T-cell (primary cell): ENCODE data around the gene ENG. TPM values are rescaled to one million over a fixed set of nuclear protein-coding genes. Genes with fewer than 3 reads are reported as not detected.

Experiments
- ATAC-seq, 4 experiments: fragments of 200-7000 bp in 3 of 4; fragments of 150-1000 bp in 1 of 4; cut with Tn5 transposase; replicated peaks in 1 of 4; 1 replicate in 3 of 4; 2 replicates in 1 of 4; pipeline ENCODE4 v1.10.0; 2021; ENCODE audit warnings: moderate library complexity in 3 of 4, mild to moderate bottlenecking in 2 of 4, moderate number of reproducible peaks in 1 of 4
- CTCF ChIA-PET, 2 donors: fragments of 300-600 bp; sonication (Branson Sonifier 250); formaldehyde crosslinking; loops; one replicate each; lab custom pipeline; 2022; ENCODE audit warnings: antibody characterized with exemption in 2 of 2; lab: Charles Lee
- POLR2A ChIA-PET, 2 donors: fragments of 300-600 bp; sonication (Branson Sonifier 250); formaldehyde crosslinking; loops; one replicate each; lab custom pipeline; 2022; ENCODE audit warnings: antibody characterized with exemption in 2 of 2; lab: Charles Lee
- DNase-seq, 35 experiments: peaks; one replicate each; pipeline versions ENCODE4 v3.0.0 to v3.0.0-alpha.2; 2013 to 2023
- H3K27ac ChIP-seq: one replicate; pipeline ENCODE4 v1.5.1; 2013; ENCODE audit warnings: low read length
- H3K27me3 ChIP-seq, 2 experiments: replicated peaks in 1 of 2; 1 replicate in 1 of 2; 2 replicates in 1 of 2; pipeline versions ENCODE4 v1.6.1 to v1.7.0; 2013; ENCODE audit warnings: low read length in 1 of 2, mixed read lengths in 1 of 2; ENCODE audit not compliant: control insufficient read depth in 2 of 2, insufficient read depth in 2 of 2; ENCODE audit errors: extremely low read depth in 1 of 2
- H3K36me3 ChIP-seq, 2 donors: 1 replicate in 1 of 2; 2 replicates in 1 of 2; pipeline versions ENCODE4 v1.6.1 to v1.7.0; 2013; ENCODE audit warnings: low read length in 1 of 2; ENCODE audit not compliant: control insufficient read depth in 2 of 2, insufficient read depth in 1 of 2; ENCODE audit errors: extremely low read depth in 1 of 2
- H3K4me1 ChIP-seq, 2 experiments: 1 replicate in 1 of 2; 2 replicates in 1 of 2; pipeline versions ENCODE4 v1.6.1 to v1.7.0; 2013; ENCODE audit warnings: low read length in 2 of 2, mixed read lengths in 1 of 2; ENCODE audit not compliant: insufficient read depth in 2 of 2, control insufficient read depth in 1 of 2; ENCODE audit errors: extremely low read depth in 1 of 2
- H3K4me3 ChIP-seq, 2 donors: 1 replicate in 1 of 2; 2 replicates in 1 of 2; pipeline versions ENCODE4 v1.5.1 to v1.7.0; 2013; ENCODE audit warnings: mild to moderate bottlenecking in 2 of 2, low read length in 1 of 2, moderate library complexity in 1 of 2; ENCODE audit not compliant: control insufficient read depth in 1 of 2; ENCODE audit errors: extremely low read depth in 1 of 2
- H3K9me3 ChIP-seq: 2 replicates; pipeline ENCODE4 v1.7.0; 2013
- H3K27ac Mint-ChIP-seq, 2 donors: one replicate each; pipeline ENCODE4 v1.8.0; 2020 to 2021; ENCODE audit warnings: mild to moderate bottlenecking in 2 of 2, mixed read lengths in 2 of 2
- H3K27me3 Mint-ChIP-seq, 2 donors: one replicate each; pipeline ENCODE4 v1.8.0; 2021 to 2022; ENCODE audit warnings: mixed read lengths in 2 of 2
- H3K36me3 Mint-ChIP-seq: one replicate; pipeline ENCODE4 v1.8.0; 2021; ENCODE audit warnings: mixed read lengths
- H3K4me1 Mint-ChIP-seq, 3 donors: one replicate each; pipeline ENCODE4 v1.8.0; 2020 to 2022; ENCODE audit warnings: mixed read lengths in 3 of 3, mild to moderate bottlenecking in 1 of 3
- H3K4me3 Mint-ChIP-seq, 3 donors: one replicate each; pipeline ENCODE4 v1.8.0; 2020 to 2022; ENCODE audit warnings: mild to moderate bottlenecking in 3 of 3, mixed read lengths in 3 of 3, moderate library complexity in 3 of 3
- H3K9me3 Mint-ChIP-seq, 3 donors: one replicate each; pipeline ENCODE4 v1.8.0; 2020 to 2022; ENCODE audit warnings: mixed read lengths in 3 of 3
- WGBS: methylation state at CpG from one replicate; pipeline ENCODE4 v1.1.5; 2013; ENCODE audit warnings: missing lambda C conversion rate; ENCODE audit not compliant: insufficient coverage; 5-methylcytosine and 5-hydroxymethylcytosine counted together
- total RNA-seq, 35 experiments: library from RNA in 6 of 35; stranded (reverse) in 6 of 35; fragments of 120-200 nt in 1 of 35; gene quantifications; one replicate each; pipeline versions ENCODE4 v1.2.1 to v1.2.4 and lab custom pipeline; 2013 to 2026

Gene ENG
- total RNA-seq, 5 donors from 2014 or later (not counting 1 experiment from before 2014, with no cell fraction given) = 6.8 to 16.7 (median 8.8) TPM

DNA sequence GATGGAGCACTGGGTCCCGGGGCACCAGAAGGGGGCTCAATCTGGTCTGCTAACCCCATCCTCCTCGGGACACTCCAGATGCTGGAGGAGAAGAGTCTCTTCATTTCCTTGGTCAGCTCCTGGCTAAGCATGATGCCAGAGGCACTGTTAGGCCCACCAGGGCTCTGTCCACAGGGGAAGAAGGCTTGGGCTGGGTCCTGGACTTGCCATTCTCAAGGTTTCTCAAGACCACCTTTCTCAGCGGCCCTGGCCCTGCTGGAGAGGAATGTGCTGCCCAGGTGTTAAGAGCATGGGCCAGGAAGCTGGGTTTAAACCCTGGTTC lies 83.9 kb downstream of the ENG start:
- H3K36me3 Mint-ChIP-seq = peaks cover 22% of the 10 kb centered on the region
- ChIA-PET CTCF (interaction anchor here (0.6 to 2.8 kb wide), 6 partner anchors 15 to 215 kb away, joined by 3 to 31 read pairs (median 4); partner anchors contain the start of genes CDK9 (in 2 of the 2) and TOR2A (in 1 of the 2)), POLR2A (interaction anchor here in 1 of 2 donors (0.5 kb wide), 2 partner anchors 39 to 85 kb away, joined by 4 to 6 read pairs; no protein-coding TSS in a partner anchor)
- H3K36me3 ChIP-seq = peaks cover 12 to 60% of the 10 kb centered on the region in 2 donors
- H3K27me3 ChIP-seq = no peaks in the 10 kb centered on the region
- ATAC-seq = no peak
- 58% methylated on average over 3 of the region's 3 CpGs for WGBS
- peak overlapping the region; percentile 95 for H3K27ac ChIP-seq
- H3K9me3 Mint-ChIP-seq = no peaks in the 10 kb centered on the region
- peaks cover 76 to 82% (median 77%) of the 10 kb centered on the region in 3 donors for H3K4me1 Mint-ChIP-seq
- peaks cover 54 to 90% of the 10 kb centered on the region in 2 experiments for H3K4me1 ChIP-seq
- no peak for DNase-seq
- no peaks in the 10 kb centered on the region for H3K9me3 ChIP-seq
- peak overlapping the region; percentile 57 to 58 for H3K4me3 ChIP-seq
- peak overlapping the region; percentile 86 to 89 (median 87) for H3K4me3 Mint-ChIP-seq
- H3K27me3 Mint-ChIP-seq = no peaks in the 10 kb centered on the region
- peak overlapping the region; percentile 95 for H3K27ac Mint-ChIP-seq

DNA sequence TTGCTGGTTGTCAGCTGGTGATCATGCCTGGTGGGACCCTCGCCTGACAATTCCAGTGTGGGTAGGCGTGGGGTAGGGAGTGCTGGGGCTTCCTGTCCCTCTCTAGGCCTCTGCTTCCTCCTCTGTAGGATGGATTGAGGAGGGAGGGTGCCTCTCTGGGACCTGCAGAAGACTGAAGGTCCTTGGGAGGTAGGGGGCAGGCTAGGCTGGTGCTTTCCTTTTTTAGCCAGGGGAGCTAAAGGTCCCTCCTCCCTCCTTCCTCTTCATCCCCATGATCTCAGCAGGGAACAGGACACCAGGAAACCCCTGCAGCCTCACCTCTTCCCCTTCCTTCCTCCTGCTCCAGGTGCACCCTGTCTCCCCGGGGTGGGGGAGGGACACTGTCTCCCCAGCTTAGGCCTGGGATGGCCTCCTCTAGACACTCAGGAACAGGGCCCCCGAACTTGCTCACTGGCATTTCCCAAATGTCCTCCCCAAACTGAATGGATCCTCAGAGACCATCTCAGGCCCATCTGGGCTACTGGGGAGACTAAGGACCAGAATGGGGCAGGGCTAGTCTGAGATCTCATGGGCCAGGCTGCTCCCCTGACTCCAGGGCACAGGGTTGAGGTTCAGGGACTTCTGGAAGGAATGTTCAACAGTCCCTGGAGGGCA lies 84.4 kb downstream of the ENG start:
- H3K4me1 Mint-ChIP-seq = peaks cover 80 to 86% (median 81%) of the 10 kb centered on the region in 3 donors
- H3K9me3 ChIP-seq = no peaks in the 10 kb centered on the region
- no peak for ATAC-seq
- H3K36me3 ChIP-seq = peaks cover 15 to 65% of the 10 kb centered on the region in 2 donors
- peaks cover 27% of the 10 kb centered on the region for H3K36me3 Mint-ChIP-seq
- peak overlapping the region; percentile 57 to 58 for H3K4me3 ChIP-seq
- POLR2A ChIA-PET = interaction anchor here in 1 of 2 donors (0.6 kb wide), 1 partner anchor 9 kb away, joined by 3 read pairs; no protein-coding TSS in a partner anchor
- H3K27me3 ChIP-seq = no peaks in the 10 kb centered on the region
- no peaks in the 10 kb centered on the region for H3K27me3 Mint-ChIP-seq
- WGBS = 59% methylated on average over 2 of the region's 4 CpGs
- H3K27ac ChIP-seq = peak overlapping the region; percentile 95
- peak overlapping the region; percentile 86 to 89 (median 87) for H3K4me3 Mint-ChIP-seq
- DNase-seq = peak in 1 of 35 experiments; percentile 31
- peaks cover 54 to 89% of the 10 kb centered on the region in 2 experiments for H3K4me1 ChIP-seq
- H3K27ac Mint-ChIP-seq = peak overlapping the region; percentile 95
- CTCF ChIA-PET = interaction anchor here (0.6 to 2.6 kb wide), 7 partner anchors 15 to 255 kb away, joined by 3 to 22 read pairs (median 5); partner anchors contain the start of genes TOR2A (in 2 of the 2) and CDK9 (in 1 of the 2)
- no peaks in the 10 kb centered on the region for H3K9me3 Mint-ChIP-seq

DNA sequence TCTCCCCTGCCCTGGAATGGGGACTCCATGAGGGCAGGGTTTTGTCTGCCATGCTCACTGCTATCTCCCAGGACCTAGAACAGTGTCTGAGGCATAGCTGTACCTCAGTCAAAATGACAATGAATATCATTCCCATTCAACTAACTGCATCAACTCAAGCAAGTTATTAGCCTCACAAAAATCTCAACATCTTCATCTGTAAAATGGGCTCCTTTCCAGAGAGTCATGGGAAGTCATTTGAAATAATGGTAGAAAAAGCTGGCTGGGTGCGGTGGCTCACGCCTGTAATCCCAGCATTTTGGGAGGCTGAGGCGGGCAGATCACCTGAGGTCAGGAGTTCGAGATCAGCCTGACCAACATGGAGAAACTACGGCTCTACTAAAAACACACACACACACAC lies 85.4 kb downstream of the ENG start:
- Mint-ChIP-seq H3K4me3 (peak overlapping the region; percentile 13 to 72 (median 25)), H3K27ac (peak overlapping the region; percentile 95), H3K9me3 (no peaks in the 10 kb centered on the region), H3K27me3 (no peaks in the 10 kb centered on the region), H3K36me3 (peaks cover 29% of the 10 kb centered on the region), H3K4me1 (peaks cover 80 to 88% (median 82%) of the 10 kb centered on the region in 3 donors)
- CTCF ChIA-PET = interaction anchor here (1.0 to 1.4 kb wide), 2 partner anchors 15 to 16 kb away, joined by 3 to 5 read pairs; partner anchors contain the start of gene CDK9 (in 1 of the 2)
- DNase-seq (no peak), ATAC-seq (no peak)
- H3K9me3 ChIP-seq = no peaks in the 10 kb centered on the region
- H3K27me3 ChIP-seq = no peaks in the 10 kb centered on the region
- H3K27ac ChIP-seq = peak overlapping the region; percentile 58
- H3K4me3 ChIP-seq = no peak overlapping the region
- peaks cover 54 to 86% of the 10 kb centered on the region in 2 experiments for H3K4me1 ChIP-seq
- peaks cover 13 to 67% of the 10 kb centered on the region in 2 donors for H3K36me3 ChIP-seq
- no CpG with 5 or more reads among the region's 5 CpGs for WGBS
- POLR2A ChIA-PET = interaction anchor here (0.5 to 0.6 kb wide), 2 partner anchors 98 to 199 kb away, joined by 8 to 11 read pairs; no protein-coding TSS in a partner anchor

DNA sequence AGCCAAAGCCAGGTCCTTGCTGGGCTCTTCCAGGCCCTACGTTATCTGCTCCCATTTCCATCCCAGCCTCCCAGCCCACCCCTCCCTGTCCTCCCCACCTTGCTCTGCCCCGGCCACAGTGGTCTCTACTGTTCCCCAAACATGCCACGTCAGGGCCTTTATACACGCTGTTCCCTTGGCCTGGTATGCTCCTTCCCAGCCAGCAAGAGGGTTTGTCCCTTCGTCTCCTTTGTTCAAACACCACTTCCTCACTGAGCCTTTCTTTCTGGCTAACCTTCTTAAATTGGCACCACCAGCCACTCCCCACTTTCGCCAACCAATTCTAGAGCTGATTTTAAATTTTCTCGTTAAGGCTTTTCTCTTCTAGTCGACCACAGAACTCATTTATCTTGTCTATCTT lies 85.8 kb downstream of the ENG start:
- no peaks in the 10 kb centered on the region for H3K9me3 ChIP-seq
- ATAC-seq = no peak
- POLR2A ChIA-PET = interaction anchor here in 1 of 2 donors (0.6 kb wide), 1 partner anchor 98 kb away, joined by 11 read pairs; no protein-coding TSS in a partner anchor
- H3K36me3 ChIP-seq = peaks cover 9 to 65% of the 10 kb centered on the region in 2 donors
- Mint-ChIP-seq H3K4me3 (peak overlapping the region; percentile 25 to 72 (median 35)), H3K36me3 (peaks cover 26% of the 10 kb centered on the region), H3K4me1 (peaks cover 80 to 88% (median 83%) of the 10 kb centered on the region in 3 donors), H3K27ac (peak overlapping the region; percentile 95), H3K9me3 (no peaks in the 10 kb centered on the region), H3K27me3 (no peaks in the 10 kb centered on the region)
- WGBS = 71% methylated on average over 8 of the region's 8 CpGs
- CTCF ChIA-PET = interaction anchor here in 1 of 2 donors (1.4 kb wide), 1 partner anchor 17 kb away, joined by 5 read pairs; the partner anchor contains the start of gene CDK9
- H3K4me1 ChIP-seq = peaks cover 52 to 86% of the 10 kb centered on the region in 2 experiments
- H3K4me3 ChIP-seq = no peak overlapping the region
- no peak for DNase-seq
- H3K27me3 ChIP-seq = no peaks in the 10 kb centered on the region
- H3K27ac ChIP-seq = peak overlapping the region; percentile 58

DNA sequence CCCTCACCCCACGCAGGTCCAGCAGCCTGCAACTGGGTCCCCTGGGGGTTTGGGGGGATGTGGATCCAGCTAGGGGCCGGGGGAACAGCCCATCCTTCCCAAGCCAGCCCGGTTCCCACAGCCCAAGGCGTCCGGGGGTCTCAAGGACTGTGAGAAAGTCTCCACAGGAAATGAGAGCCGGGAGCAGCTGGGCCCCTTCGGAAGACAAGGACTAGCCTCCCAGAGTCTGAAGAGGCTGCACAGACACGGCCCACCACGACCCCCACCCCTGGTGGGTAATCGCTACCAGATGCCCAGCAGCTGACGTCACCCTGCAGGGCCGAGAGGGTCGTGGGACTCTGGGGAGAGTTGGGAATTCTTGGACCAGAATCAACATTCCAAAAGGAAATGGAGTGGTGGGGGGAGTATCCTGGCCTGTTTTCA lies 86.5 kb downstream of the ENG start:
- Mint-ChIP-seq H3K27ac (peak overlapping the region; percentile 95), H3K4me3 (peak overlapping the region in 2 of 3 donors; percentile 35 to 72), H3K27me3 (no peaks in the 10 kb centered on the region), H3K36me3 (peaks cover 31% of the 10 kb centered on the region), H3K4me1 (peaks cover 84 to 91% (median 87%) of the 10 kb centered on the region in 3 donors), H3K9me3 (no peaks in the 10 kb centered on the region)
- DNase-seq (no peak), ATAC-seq (no peak)
- POLR2A ChIA-PET = no interaction called here
- Histone ChIP-seq H3K4me3 (peak overlapping the region in 1 of 2 donors; percentile 32), H3K36me3 (peaks cover 9 to 62% of the 10 kb centered on the region in 2 donors), H3K4me1 (peaks cover 52 to 83% of the 10 kb centered on the region in 2 experiments), H3K9me3 (no peaks in the 10 kb centered on the region), H3K27me3 (no peaks in the 10 kb centered on the region), H3K27ac (peak overlapping the region; percentile 58)
- 80% methylated on average over 8 of the region's 13 CpGs for WGBS
- CTCF ChIA-PET = interaction anchor here in 1 of 2 donors (0.6 kb wide), 1 partner anchor 11 kb away, joined by 3 read pairs; no protein-coding TSS in a partner anchor

DNA sequence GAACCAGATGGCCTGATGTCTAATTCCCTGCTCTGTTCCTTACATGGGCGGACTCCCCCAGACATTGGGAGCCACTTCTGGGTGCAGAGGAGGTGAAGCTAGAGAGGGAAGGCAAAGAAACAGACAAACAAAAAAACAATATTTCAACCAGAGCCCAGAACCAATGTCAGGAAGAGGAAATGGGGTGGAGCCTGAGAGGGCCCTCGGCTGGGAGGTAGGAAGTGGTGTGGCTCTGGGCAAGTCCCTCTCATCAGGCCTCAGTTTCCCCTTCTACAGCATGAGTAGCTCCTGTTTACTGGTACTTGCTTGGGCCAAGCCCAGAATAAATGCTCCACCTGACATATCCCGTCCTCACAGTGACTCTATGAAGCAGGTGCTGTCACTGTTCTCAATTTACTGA lies 87.0 kb downstream of the ENG start:
- peak in 2 of 35 experiments; percentile 25 to 53 for DNase-seq
- H3K36me3 ChIP-seq = peaks cover 9 to 62% of the 10 kb centered on the region in 2 donors

More for the DNA sequence above, 87.0 kb downstream of the ENG start:
- Mint-ChIP-seq H3K4me3 (peak overlapping the region; percentile 59 to 72 (median 60)), H3K27me3 (no peaks in the 10 kb centered on the region), H3K4me1 (peaks cover 89 to 94% (median 89%) of the 10 kb centered on the region in 3 donors), H3K27ac (peak overlapping the region; percentile 95), H3K9me3 (no peaks in the 10 kb centered on the region), H3K36me3 (peaks cover 35% of the 10 kb centered on the region)
- Histone ChIP-seq H3K4me3 (peak overlapping the region; percentile 4 to 32), H3K27ac (peak overlapping the region; percentile 58), H3K27me3 (no peaks in the 10 kb centered on the region), H3K9me3 (no peaks in the 10 kb centered on the region), H3K4me1 (peaks cover 50 to 79% of the 10 kb centered on the region in 2 experiments)
- POLR2A ChIA-PET = interaction anchor here in 1 of 2 donors (0.6 kb wide), 1 partner anchor 161 kb away, joined by 5 read pairs; no protein-coding TSS in a partner anchor
- WGBS = 83% methylated on average over 1 of the region's 3 CpGs
- CTCF ChIA-PET = interaction anchor here in 1 of 2 donors (0.8 kb wide), 2 partner anchors 25 to 154 kb away, joined by 3 to 4 read pairs; no protein-coding TSS in a partner anchor
- no peak for ATAC-seq
